ENCODE measurements around the gene GRB2.
"Not testable (repeated sequence)": the region's sequence is repeated elsewhere in the genome, so short reads cannot be mapped to it uniquely, and the experiment has no call there.

GRB2 gene

GRCh38 chr17:75370286-75370915, 35.1 kb downstream of the GRB2 start:
- no peak for DNase-seq
- TF ChIP-seq, protein P1, sequence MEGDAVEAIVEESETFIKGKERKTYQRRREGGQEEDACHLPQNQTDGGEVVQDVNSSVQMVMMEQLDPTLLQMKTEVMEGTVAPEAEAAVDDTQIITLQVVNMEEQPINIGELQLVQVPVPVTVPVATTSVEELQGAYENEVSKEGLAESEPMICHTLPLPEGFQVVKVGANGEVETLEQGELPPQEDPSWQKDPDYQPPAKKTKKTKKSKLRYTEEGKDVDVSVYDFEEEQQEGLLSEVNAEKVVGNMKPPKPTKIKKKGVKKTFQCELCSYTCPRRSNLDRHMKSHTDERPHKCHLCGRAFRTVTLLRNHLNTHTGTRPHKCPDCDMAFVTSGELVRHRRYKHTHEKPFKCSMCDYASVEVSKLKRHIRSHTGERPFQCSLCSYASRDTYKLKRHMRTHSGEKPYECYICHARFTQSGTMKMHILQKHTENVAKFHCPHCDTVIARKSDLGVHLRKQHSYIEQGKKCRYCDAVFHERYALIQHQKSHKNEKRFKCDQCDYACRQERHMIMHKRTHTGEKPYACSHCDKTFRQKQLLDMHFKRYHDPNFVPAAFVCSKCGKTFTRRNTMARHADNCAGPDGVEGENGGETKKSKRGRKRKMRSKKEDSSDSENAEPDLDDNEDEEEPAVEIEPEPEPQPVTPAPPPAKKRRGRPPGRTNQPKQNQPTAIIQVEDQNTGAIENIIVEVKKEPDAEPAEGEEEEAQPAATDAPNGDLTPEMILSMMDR (IDR thresholded peaks at IDR 0.05; ENCODE audit: low read depth, low read length): no peak
- Histone ChIP-seq H3K36me3 (peaks cover 3% of the 10 kb centered on the region; the same call in 1 of the 2 replicates), H3K4me1 (peaks cover 3% of the 10 kb centered on the region; the same call in 1 of the 2 replicates), H3K4me3 (ENCODE audit: low read depth, low read length) (no peak overlapping the region), H3K9me3 (no peaks in the 10 kb centered on the region), H3K27me3 (no peaks in the 10 kb centered on the region)

DNA sequence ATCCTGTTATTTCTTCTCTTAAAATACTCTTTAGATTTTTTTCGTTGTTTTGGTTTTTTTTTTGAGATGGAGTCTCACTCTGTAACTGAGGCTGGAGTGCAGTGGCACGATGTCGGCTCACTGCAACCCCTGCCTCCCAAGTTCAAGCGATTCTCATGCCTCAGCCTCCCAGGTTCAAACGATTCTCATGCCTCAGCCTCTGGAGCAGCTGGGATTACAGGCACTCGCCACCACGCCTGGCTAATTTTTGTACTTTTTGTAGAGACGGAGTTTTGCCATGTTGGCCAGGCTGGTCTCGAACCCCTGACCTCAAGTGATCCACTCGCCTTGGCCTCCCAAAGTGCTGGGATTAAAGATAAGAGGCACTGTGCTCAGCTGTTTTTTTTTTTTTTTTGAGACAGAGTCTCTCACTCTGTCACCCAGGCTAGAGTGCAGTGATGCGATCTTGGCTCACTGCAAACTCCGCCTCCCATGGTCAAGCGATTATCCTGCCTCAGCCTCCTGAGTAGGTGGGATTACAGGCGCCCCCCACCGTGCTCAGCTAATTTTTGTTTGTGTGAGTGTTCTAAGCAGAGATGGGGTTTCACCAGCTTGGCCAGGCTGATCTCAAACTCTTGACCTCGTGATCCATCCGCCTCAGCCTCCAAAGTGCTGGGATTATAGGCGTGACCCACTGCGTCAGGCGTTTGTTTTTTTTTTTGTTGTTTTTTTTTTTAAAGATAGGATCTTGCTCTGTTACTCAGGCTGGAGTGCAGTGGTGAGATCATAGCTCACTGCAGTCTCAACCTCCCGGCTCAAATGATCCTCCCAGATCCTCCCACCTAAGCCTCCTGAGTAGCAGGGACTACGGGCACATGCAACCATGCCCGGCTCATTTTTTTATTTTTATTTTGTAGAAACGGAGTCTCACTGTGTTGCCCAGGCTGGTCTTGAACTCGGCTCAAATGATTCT, 37.4 kb downstream of the GRB2 start:
- not testable (repeated sequence) for H3K4me3 ChIP-seq (ENCODE audit: low read depth, low read length); H3K36me3 ChIP-seq; H3K9me3 ChIP-seq; H3K4me1 ChIP-seq; DNase-seq; H3K27me3 ChIP-seq

- 0 out of 2 replicates have a peak, but pooled peaks cover 3% of the 10 kb centered on the region for H3K36me3 ChIP-seq
- H3K4me3 ChIP-seq (ENCODE audit: low read depth, low read length): no peak overlapping the region
- DNase-seq: no peak
- H3K9me3 ChIP-seq: no peaks in the 10 kb centered on the region
- peaks cover 3% of the 10 kb centered on the region; the same call in 1 of the 2 replicates for H3K4me1 ChIP-seq
- TF ChIP-seq, protein P1 (IDR thresholded peaks at IDR 0.05; ENCODE audit: low read depth, low read length): no peak
- H3K27me3 ChIP-seq: no peaks in the 10 kb centered on the region
These were observed 38.2 kb downstream of the GRB2 start for GRCh38 chr17:75367312-75367711.

GRCh38 chr17:75366432-75366831, 39.0 kb downstream of the GRB2 start:
- no peaks in the 10 kb centered on the region for H3K9me3 ChIP-seq
- peaks cover 3% of the 10 kb centered on the region; the same call in 1 of the 2 replicates for H3K4me1 ChIP-seq
- TF ChIP-seq, protein P1 (IDR thresholded peaks at IDR 0.05; ENCODE audit: low read depth, low read length): no peak
- DNase-seq: no peak
- 0 out of 2 replicates have a peak, but pooled peaks cover 3% of the 10 kb centered on the region for H3K36me3 ChIP-seq
- no peak overlapping the region for H3K4me3 ChIP-seq (ENCODE audit: low read depth, low read length)
- H3K27me3 ChIP-seq: no peaks in the 10 kb centered on the region

DNA sequence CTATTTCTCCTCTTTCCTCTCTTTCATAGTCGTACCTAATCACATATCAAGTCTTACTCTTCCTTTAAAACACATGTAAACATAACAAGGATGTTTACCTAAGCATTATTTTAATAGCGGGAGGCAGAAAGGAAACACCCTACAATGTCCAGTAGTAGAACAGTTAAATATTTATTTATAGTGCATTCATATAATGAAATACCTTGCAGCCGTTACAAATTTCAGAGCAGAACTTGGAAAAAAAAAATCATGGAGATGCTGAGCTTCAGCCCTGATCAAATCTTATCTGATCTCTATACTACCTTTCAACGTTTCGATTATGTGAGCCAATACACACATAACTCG, 39.6 kb downstream of the GRB2 start:
- TF ChIP-seq, protein P1 (IDR thresholded peaks at IDR 0.05; ENCODE audit: low read depth, low read length): no peak

GRCh38 chr17:75365009-75365930, 40.2 kb downstream of the GRB2 start:
- no peak for DNase-seq
- TF ChIP-seq, protein P1 (IDR thresholded peaks at IDR 0.05; ENCODE audit: low read depth, low read length): no peak
- H3K4me3 ChIP-seq (ENCODE audit: low read depth, low read length): no peak overlapping the region
- 0 out of 2 replicates have a peak, but pooled peaks cover under 1% of the 10 kb centered on the region for H3K36me3 ChIP-seq
- H3K27me3 ChIP-seq: no peaks in the 10 kb centered on the region
- peaks cover under 1% of the 10 kb centered on the region; the same call in 1 of the 2 replicates for H3K4me1 ChIP-seq
- H3K9me3 ChIP-seq: no peaks in the 10 kb centered on the region

More for the DNA sequence above, 39.6 kb downstream of the GRB2 start:
- peaks cover 3% of the 10 kb centered on the region; the same call in 1 of the 2 replicates for H3K4me1 ChIP-seq
- no peaks in the 10 kb centered on the region for H3K27me3 ChIP-seq
- no peak overlapping the region for H3K4me3 ChIP-seq (ENCODE audit: low read depth, low read length)
- H3K9me3 ChIP-seq: no peaks in the 10 kb centered on the region
- H3K36me3 ChIP-seq: 0 out of 2 replicates have a peak, but pooled peaks cover 3% of the 10 kb centered on the region
- no peak for DNase-seq

All from BE2C (cell line).